ENCODE measurements around the gene CFAP68.
"Not testable (repeated sequence)": the region's sequence is repeated elsewhere in the genome, so short reads cannot be mapped to it uniquely, and the experiment has no call there.

GRCh38 chr11:111885053-111885452 is 5.7 kb downstream of the CFAP68 start:
- not testable (repeated sequence) for TF ChIP-seq SP2 (IDR thresholded peaks at IDR 0.05; ENCODE audit: low read length); POU5F1 (IDR thresholded peaks at IDR 0.05; ENCODE audit: low read depth, low read length); GABPA (IDR thresholded peaks at IDR 0.05; ENCODE audit: borderline replicate concordance, insufficient read depth, low read length); RFX5 (IDR thresholded peaks at IDR 0.05; ENCODE audit: borderline replicate concordance, low read depth, low read length); EGR1 (IDR thresholded peaks at IDR 0.05; ENCODE audit: borderline replicate concordance, low read depth, low read length); E2F6 (IDR thresholded peaks at IDR 0.05); POLR2AphosphoS5 (IDR thresholded peaks at IDR 0.05; ENCODE audit: low read depth, low read length); EZH2 (IDR thresholded peaks at IDR 0.05; ENCODE audit: low read depth, low read length, severe bottlenecking); CTCF (IDR thresholded peaks at IDR 0.05; ENCODE audit: control extremely low read depth in 1 of 3, insufficient read depth in 1 of 3, low read depth in 1 of 3, low read length in 3 of 3); SAP30 (IDR thresholded peaks at IDR 0.05; ENCODE audit: insufficient read depth, insufficient replicate concordance, low read length); ASH2L (IDR thresholded peaks at IDR 0.05; ENCODE audit: low read length)
